ENCODE results near the gene CDH9. TPM values are rescaled to one million over a fixed set of nuclear protein-coding genes. Genes with fewer than 3 reads are reported as not detected.

CDH9 gene, protein sequence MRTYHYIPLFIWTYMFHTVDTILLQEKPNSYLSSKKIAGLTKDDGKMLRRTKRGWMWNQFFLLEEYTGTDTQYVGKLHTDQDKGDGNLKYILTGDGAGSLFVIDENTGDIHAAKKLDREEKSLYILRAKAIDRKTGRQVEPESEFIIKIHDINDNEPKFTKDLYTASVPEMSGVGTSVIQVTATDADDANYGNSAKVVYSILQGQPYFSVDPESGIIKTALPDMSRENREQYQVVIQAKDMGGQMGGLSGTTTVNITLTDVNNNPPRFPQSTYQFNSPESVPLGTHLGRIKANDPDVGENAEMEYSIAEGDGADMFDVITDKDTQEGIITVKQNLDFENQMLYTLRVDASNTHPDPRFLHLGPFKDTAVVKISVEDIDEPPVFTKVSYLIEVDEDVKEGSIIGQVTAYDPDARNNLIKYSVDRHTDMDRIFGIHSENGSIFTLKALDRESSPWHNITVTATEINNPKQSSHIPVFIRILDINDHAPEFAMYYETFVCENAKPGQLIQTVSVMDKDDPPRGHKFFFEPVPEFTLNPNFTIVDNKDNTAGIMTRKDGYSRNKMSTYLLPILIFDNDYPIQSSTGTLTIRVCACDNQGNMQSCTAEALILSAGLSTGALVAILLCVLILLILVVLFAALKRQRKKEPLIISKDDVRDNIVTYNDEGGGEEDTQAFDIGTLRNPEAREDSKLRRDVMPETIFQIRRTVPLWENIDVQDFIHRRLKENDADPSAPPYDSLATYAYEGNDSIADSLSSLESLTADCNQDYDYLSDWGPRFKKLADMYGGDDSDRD
- total RNA-seq, result 0.13 TPM in 1 of 2 replicates, not detected in the other

DNA sequence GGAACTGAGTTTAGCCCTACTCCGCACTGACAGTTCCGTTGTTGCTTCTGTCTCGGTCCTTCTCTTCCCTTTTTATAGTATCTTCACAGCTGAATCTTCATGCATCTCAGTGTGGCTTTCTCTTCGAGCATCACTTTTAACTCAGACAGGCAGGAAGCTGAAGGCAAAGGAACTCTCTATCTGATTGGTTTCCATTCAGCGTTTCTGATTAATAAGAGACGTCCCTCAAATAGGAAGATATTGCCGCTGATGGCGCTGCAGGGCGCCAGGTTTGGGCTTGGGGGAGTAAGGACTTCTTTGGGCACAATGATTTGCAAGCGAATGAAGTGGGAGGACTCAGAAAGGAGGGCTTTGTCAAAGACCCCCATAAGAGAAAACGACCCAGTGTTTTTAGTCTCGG is at the start of gene CDH9:
CDH9 (minus strand) TSS at position 111 of the 400 bp plus-strand sequence. CDS start 50,253 bp downstream, outside the sequence.

All from epithelial cell of alveolus of lung (primary cell).